Suprapubic skin (tissue), 4 donors: Measurements from ENCODE around the gene ARHGEF6.

Source experiments
- CTCF ChIP-seq, 2 donors: fragments of 200-600 bp in 1 of 2; fragments of 450-650 bp in 1 of 2; sonication (generic) in 1 of 2; IDR thresholded peaks; one replicate each; pipeline ENCODE4 v1.5.1; 2016 to 2019; ENCODE audit warnings: antibody characterized with exemption in 2 of 2, mild to moderate bottlenecking in 1 of 2, moderate library complexity in 1 of 2
- EP300 ChIP-seq: sonication (generic); formaldehyde crosslinking; IDR thresholded peaks from one replicate; pipeline ENCODE4 v1.6.1; 2017; ENCODE audit warnings: antibody characterized with exemption
- POLR2A ChIP-seq, 2 donors: fragments of 450-650 bp; IDR thresholded peaks; one replicate each; pipeline ENCODE4 v1.6.1; 2017; ENCODE audit warnings: antibody characterized with exemption in 2 of 2, mild to moderate bottlenecking in 2 of 2, moderate library complexity in 2 of 2
- POLR2AphosphoS5 ChIP-seq, 3 donors: sonication (generic); formaldehyde crosslinking; IDR thresholded peaks; one replicate each; pipeline ENCODE4 v1.6.1; 2017; ENCODE audit warnings: antibody characterized with exemption in 3 of 3

GRCh38 chrX:136745215-136746173 is 35.2 kb downstream of the ARHGEF6 start:
- no peak for TF ChIP-seq POLR2A (IDR thresholded peaks at IDR 0.05)
- no peak for TF ChIP-seq CTCF (IDR thresholded peaks at IDR 0.05)
- no peak for TF ChIP-seq EP300
- no peak for TF ChIP-seq POLR2AphosphoS5 (IDR thresholded peaks at IDR 0.05)
